NCI-H226 (cell line): ENCODE results near the gene GRIK2.

Source experiments
- DNase-seq: peaks from one replicate; pipeline ENCODE4 v3.0.0-alpha.2; 2015

The GRIK2 gene

GRCh38 chr6:101458826-101459225 is 65.3 kb downstream of the GRIK2 start:
- DNase-seq = no peak

- peak; percentile 30 for DNase-seq
Observed at GRCh38 chr6:101462576-101462975, 69.1 kb downstream of the GRIK2 start.

DNA sequence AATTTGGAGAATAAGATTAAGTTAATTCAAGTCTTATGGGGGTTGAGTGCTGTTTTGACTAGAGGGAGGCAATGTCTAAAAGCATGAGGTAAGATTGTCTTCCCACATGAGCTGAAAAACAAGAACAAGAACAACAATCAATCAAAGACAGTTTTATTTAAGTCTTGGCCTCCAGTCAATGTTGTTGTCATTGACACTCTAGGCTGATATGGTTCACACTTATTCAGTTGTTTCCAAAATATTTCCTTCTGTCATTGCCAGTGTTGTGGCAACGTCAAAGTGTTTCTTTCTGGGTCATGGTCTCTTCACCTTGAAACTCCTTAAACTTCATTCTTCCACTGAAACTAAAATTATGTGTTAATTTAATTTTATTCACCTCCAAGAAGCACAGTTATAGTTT is 72.4 kb downstream of the GRIK2 start:
- no peak for DNase-seq

DNA sequence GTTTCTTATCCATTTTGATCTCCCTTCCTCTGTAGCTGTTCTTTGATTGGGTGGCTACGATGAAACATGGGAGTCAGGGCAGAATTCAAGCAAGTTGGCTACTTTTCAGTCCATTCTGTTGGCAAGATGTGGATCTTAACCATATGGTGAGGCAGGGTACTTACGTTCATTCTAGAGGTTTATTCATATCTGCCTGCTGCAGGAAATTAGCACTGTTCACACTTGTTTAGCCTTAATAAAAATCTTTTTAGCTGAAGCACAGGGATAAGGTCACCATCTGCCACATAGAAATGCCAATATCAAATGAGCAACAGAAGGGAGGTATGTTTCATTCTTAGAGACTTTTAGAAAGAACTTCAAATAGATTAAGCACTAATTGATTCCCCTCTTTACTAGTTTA is 83.9 kb downstream of the GRIK2 start:
- DNase-seq = no peak

- no peak for DNase-seq
Observed at GRCh38 chr6:101478891-101479290, 85.4 kb downstream of the GRIK2 start.

DNA sequence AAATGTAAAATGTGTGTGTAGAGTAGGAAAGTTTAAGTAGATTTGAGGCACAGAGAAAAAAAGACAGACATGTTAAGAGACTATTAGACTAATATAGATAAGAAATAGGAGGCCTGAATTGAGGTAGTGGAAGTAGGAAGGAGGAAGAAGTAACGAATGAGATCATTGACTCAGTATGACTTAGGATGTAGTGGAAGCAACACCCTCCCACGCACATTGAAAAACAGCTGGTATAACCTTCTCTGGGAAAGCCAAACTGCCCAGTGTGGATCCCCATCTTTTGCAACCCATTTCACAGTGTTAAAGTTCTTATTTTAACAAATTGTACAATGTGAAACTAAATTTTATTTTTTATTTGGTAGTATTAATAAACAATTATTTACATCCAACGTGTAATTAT is 89.1 kb downstream of the GRIK2 start:
- DNase-seq = no peak

DNA sequence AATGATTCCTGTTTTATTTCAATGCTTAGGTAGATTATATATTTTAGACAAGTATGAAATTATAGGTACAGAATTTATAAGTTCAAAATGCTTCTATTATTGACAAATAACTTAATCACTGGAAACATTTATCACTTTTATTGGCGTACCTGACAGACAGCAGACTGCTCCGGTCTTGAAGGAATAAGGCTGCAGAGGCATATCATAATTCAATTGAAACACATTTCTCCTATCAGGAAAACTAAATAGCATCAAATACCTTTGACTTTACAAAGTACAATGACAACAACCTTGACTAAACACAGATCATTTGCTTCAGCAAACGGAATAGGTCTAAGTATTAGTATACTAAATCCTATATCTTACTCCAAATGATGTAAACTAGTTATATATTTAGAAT is 91.3 kb downstream of the GRIK2 start:
- no peak for DNase-seq

DNA sequence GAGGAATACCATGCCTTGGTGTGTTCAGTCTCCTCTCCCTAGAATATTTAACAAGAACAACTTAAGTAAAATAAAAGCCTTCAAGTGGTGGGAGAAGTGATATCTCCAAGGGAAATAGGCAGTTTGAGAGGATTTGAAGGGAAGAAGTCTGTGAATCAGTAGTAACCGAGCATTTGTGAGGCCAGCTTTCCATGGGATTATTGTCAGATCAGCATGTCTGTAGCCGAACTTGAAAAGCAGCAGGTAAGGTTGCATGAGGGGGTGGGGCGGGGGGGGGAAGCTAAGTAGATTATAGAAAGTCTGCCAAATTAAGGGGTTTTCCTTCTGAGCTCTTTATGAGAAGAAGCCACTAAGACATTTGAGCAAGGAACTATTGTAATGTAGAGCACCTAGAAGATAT is 92.6 kb downstream of the GRIK2 start:
- DNase-seq = no peak

DNA sequence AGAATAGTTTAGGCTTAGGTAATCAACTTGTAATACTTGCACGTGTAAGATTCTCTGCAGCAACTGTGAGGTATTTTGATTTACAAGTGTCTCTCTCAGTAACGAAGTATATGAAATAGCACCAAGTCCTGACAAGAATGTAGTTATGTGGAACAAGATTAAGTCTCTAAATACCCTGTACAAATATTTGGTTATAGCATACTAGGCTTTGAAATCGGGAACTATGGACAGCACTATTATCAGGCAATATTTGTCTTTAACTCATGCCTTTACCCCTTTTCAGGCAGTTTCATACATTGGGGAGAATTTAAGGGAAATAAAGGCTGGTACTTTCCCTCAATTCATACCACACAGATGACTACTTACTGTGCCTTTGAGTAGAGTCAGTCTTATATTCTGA is 93.2 kb downstream of the GRIK2 start:
- no peak for DNase-seq

- peak; percentile 26 for DNase-seq
Observed at GRCh38 chr6:101489456-101489855, 95.9 kb downstream of the GRIK2 start.

DNA sequence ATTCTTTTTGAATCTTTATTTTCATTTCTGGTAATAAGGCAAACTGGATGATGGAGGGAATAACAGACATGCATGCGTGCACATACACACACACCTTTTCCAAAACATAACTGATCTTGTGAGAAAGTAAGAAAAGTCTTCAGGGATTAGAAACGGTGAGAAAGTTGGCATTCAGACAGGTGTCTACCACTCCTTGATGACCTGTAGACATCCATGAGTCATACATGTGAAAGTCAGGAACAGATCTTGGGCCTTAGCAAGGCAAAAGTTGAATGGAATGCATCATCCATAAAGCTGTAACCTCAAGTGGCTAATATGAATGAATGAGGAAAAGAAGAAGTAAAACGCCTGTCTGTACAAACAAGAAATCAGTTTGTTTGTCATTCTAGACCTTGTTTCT is 97.3 kb downstream of the GRIK2 start:
- no peak for DNase-seq

DNA sequence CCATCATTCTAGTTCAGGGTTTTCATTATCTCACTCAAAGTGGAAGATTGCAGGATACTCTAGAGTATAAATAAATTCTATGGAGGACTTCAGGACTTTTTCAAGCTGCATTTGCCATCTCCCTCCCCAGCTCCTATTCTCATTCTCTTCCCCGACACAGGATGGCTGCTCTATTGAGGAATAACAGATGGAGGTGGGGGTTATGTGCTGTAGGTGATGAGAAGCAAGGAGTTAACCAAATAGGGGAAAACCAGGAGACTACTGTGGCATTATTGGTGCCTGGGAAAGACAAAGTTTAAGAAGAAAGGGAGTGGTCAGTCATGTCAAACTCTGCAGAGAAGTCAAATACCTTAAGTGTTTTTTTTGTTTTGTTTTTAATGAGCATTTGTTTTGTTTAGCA is 109.3 kb downstream of the GRIK2 start:
- DNase-seq = no peak

DNA sequence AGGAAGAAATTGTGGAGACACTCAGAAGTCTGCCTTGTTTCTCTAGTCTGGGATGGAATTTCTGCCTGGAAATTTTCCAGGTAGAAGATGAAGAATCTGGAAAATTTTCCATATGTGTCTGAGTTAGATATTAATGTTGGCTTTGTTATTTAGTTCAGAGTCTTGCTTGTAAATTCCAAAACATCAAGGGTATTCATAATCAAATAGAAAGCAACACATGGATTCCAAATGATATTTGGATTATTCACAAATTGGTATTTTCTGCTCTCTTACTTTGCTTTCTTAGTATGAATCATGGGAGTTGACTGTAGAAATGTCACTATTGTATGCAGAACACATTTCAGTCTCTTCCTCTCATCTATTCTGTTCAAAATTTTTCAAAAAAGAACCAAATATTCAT is 116.0 kb downstream of the GRIK2 start:
- DNase-seq = peak; percentile 8

DNA sequence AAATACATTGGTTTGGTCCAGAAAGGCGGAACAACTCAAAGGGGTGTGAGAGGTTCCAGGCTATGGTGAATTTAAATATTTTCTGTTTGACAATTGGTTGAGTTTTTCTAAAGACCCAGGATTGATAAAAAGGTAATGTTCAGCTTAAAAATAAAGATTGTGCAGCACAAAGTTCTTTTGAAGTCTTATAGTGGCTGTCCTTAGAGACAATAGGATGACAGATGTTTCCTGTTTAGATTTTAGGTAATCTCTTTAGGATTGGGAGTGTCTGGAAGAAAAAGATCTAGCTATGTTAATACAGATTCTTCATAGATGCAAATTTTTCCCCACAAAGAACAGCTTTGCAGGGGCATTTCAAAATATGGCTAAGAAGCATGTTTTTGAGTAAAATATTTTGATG is 119.7 kb downstream of the GRIK2 start:
- no peak for DNase-seq

DNA sequence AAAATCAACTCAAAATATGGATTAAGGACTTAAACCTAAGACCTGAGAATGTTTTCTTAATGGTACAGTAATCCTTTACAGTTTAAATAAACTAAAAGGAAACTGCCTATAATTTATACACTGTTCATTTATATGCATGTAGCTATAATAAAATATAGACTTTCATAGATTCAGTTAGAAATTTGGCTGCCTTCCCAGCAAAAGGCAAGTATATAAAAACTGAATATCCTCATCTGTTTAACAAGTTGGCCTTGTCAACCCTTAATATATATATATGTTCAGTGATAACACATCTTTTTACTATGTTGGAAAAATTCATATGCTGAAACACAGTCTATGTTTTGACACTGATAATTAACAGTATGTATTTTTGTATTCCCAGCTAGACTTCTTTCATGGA is 123.1 kb downstream of the GRIK2 start:
- no peak for DNase-seq

DNA sequence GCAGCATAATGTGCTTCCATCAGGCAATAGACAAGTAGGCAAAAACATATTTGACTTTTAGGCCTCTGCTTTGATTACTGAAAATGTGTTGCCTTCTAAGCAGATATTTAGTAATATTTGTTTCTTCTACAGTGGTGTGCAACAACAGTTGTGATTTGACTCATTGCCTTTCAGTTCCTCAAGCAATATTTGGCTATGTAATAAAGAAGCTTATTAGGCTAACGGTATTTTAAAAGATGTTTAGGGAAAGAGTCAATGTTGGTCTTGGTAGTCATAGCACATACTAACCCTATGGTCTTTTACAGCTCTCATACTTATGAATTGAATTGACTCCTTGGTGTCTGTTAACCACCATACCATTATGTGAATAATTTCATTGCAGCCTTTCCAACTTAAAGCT is 124.1 kb downstream of the GRIK2 start:
- DNase-seq = no peak

DNA sequence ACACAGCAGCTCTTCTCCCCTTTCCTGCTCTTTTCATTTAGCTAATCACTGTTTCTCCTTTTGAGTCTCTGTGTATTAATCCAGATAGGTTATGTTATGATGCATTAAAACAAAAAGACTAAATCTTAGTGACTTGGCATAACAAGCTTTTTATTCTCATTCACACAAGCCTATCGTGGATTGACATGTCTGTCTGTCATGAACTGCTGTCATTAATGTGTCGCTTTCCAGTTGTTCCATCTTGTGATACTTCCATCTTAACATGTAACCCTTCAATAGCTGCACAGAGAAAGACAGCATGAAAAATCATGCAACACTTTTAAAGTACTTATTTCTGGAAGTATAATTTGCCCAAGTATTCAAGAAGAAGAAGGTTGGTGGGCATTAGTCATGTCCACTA is 128.7 kb downstream of the GRIK2 start:
- no peak for DNase-seq

DNA sequence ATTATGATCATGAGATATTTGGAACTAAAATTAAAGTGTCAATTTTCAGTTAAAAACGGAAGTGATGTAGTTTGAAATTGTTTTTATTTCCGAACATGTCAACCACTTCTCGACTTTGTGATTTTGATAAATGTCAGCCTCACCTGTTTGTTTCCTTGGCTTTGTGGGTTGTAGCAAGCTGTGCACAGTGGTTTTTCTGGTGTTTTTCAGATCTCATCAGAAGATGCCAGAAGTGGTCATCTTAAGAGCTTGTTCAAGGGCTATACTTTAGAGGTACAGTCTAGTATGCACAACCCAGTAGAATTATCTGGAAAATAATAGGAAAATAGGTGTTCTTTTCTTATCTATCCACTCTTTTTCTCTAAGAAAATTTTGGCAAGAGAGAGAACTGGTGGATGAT is 134.0 kb downstream of the GRIK2 start:
- DNase-seq = no peak

DNA sequence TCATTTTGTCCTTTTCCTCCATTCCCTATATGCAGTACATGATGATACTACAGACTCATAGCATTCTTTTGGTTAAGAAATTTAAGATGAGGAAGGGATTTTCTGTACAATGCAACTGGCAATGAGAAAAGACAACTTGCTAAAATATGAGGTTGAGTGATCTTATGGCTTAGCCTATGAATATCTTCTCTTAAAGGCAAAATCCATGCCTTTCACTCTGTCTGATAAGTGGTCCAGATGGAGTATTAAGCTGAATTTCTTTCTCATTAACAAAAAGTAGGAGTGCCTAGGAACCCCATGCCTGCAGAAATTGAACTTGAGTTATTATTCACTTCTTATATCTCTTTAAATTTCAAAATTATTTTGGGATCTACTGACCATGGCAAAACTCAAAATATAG is 135.3 kb downstream of the GRIK2 start:
- DNase-seq = no peak

GRCh38 chr6:101531538-101531937 is 138.0 kb downstream of the GRIK2 start:
- no peak for DNase-seq

GRCh38 chr6:101534386-101534785 is 140.9 kb downstream of the GRIK2 start:
- DNase-seq = no peak

DNA sequence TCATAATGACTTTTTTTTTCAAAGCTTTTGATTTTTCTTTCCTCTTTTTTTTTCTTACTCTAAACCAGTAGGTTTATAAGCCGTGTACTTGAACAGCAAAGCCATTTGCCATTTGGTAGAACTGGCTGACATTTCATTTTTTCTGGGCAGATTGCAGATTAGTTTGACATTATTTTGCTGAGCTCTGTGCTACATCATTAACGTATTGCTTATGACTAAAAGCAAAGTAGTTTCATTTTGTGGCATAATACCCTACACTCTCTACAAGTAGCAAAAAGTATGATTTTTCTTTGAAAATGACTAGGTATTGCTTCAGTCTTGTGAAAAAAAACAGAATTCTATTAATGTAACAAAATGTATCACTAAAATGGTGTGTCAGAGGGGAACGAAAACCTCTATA is 141.3 kb downstream of the GRIK2 start:
- DNase-seq = no peak

- DNase-seq = no peak
Observed at GRCh38 chr6:101537753-101538316, 144.3 kb downstream of the GRIK2 start.

DNA sequence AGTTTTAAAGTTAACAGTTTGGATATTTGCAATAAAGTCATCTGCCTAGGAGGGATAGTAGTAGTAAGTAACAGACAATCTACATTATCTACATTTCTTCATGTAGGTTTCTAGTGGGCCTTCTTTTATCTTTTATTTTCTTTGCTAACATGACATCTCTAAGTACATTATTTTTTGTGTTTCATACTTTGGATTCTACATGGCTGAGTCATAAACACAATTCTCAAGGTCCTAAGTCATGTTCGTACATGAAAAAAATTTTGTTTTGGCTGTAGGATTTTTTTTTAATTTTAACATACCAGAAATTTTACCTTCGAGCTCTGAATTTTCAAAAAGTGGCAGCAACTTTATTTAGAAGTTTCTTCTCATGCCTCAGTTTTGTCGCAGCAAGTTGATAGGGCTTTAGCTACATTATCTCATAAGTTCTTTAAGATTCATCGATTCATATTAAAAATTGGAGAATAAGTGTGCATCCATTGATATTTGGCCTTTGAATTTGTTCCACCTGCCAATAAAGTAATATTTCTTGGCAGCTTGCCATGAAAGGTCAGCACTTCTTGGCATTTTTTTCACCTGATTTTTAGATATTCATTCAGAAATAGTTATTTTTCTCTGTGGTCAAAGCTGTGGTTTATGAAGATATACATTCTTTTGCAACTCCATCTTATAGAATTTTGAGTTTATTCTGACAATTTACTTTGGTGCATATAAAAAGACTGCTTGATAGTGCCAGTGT is 146.2 kb downstream of the GRIK2 start:
- peak; percentile 81 for DNase-seq

- no peak for DNase-seq
Observed at GRCh38 chr6:101541894-101542293, 148.4 kb downstream of the GRIK2 start.
